ENCODE results near the gene ORAI3.

The ORAI3 gene

DNA sequence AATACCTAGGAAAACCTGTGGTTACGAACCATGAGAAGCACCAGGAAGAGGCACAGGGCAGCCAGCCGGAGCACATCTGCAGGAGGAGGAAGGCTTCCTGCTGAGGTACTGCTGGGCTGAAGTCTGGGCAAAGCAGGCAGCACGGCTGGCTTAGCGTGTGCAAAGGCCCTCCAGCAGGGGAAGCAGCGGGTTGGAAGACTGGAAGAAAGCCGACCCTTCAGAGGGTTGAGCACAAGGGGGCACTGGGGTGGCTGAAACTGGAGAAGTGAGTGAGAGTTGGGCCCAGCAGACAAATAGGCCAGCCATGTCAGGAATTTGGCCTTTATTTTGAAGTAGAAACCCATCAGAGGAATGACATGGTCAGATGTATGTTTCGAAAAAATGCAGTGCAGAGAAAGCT is 24.0 kb downstream of the ORAI3 start:
- no peak for DNase-seq

DNA sequence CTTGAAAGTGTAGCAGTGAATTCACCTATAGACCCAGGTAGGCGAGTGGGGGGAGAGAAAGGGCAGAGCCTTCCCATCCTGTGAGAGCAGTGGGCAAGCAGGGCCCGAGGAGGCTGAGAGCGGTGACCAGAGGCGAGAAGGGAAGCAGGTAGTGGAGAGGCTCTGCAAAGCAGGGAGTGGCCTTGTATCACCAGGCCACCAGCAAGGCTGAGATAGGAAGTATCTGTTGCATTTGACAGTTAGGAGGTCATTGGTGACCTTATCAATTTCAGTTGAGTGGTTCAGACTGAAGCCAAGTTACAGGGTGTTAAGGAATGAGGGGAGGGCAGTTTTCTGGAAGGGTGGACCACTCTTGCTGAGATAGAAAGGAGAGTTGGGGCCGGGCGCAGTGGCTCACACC is 25.5 kb downstream of the ORAI3 start:
- DNase-seq, result no peak

DNA sequence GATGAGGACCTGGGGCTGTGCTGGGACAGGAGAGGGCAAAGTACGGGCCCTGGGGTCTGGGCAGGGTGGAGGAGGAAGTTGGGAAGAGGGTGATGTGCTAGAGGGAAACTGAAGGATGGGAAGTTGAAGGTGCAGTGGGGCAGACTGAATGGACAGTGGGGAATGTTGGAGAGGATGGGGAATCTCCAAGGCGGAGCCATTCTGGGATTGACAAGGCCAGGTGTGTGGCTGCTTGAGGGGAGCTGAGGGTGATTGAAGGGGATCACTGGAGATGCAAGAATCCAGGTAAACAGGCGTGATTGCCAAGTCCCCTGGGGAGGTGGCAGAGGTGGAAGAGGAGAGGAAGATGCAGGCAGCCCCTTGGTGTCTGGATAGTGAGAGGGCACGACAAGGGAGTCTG is 27.6 kb downstream of the ORAI3 start:
- DNase-seq, result no peak

DNA sequence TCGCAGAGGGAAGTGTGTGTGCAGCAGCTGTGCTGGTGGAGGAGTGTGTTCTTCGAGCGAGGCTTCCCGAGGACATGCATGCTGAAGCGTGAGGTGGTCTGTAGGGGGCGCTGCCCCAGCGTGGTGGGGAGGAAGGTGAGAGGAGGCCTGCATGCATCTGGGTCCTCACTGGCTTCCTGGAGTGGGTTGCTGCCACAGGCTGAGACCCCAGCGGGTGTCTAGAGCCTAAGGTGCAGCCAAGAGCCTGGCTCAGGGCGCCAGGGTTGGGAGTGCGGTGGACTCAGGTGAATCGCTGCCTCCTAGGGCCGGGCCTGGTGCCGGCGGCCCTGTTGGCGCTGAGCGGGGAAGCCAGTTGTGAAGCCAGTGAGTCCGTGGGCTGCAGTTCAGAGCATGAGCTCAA is 28.6 kb downstream of the ORAI3 start:
- no peak for DNase-seq

DNA sequence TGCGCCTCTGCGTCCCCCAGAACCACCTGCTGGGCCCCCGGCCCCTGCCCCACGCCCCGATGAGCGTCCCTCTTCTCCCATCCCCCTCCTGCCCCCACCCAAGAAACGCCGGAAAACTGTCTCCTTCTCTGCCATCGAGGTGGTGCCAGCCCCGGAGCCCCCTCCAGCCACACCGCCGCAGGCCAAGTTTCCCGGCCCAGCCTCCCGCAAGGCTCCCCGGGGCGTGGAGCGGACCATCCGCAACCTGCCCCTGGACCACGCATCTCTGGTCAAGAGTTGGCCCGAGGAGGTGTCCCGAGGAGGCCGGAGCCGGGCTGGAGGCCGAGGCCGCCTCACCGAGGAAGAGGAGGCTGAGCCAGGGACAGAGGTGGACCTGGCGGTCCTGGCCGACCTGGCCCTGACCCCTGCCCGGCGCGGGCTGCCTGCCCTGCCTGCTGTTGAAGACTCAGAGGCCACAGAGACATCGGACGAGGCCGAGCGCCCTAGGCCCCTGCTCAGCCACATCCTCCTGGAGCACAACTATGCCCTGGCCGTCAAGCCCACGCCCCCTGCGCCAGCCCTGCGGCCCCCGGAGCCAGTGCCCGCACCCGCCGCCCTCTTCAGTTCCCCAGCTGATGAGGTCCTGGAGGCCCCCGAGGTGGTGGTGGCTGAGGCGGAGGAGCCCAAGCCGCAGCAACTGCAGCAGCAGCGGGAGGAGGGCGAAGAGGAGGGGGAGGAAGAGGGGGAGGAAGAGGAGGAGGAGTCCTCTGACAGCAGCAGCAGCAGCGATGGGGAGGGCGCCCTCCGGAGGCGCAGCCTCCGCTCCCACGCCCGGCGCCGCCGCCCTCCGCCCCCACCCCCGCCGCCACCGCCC is 30.5 kb downstream of the ORAI3 start:
- no peak for DNase-seq

DNA sequence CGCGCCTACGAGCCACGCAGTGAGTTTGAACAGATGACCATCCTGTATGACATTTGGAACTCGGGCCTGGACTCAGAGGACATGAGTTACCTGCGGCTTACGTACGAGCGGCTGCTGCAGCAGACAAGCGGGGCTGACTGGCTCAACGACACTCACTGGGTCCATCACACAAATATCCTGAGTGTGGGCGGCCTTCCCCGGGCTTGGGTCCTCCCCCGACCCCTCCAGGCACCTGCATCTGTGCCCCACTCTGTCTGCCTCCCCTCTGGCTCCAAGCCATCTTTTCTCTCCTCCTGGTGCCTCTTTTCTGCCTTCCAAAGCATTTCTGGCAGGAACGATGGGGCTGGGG is 31.1 kb downstream of the ORAI3 start:
- DNase-seq, result no peak

DNA sequence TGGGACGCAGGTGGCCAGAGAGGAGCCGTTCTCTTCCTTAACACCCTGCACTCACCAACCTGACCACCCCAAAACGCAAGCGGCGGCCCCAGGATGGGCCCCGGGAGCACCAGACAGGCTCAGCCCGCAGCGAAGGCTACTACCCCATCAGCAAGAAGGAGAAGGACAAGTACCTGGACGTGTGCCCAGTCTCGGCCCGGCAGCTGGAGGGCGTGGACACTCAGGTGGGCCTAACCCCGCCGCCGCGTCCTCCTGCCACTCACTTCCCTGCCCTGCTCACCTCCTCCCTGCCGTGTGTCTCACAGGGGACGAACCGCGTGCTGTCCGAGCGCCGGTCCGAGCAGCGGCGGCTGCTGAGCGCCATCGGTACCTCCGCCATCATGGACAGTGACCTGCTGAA is 31.6 kb downstream of the ORAI3 start:
- no peak for DNase-seq

DNA sequence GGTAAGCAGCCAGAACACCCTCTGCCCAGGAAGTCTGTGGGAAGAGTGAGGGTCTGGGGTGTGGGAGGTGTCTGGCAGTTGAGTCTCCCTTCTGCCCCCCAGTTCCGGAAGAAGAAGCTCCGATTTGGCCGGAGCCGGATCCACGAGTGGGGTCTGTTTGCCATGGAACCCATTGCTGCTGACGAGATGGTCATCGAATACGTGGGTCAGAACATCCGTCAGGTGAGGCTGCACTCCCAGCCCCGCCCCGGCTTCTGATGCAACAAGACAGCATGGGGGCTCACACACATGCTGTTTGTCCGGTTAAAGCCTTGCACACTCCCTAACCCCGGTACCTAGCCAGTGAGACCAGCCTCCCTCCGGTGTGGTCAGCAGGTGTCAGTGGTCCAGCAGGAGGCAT is 32.1 kb downstream of the ORAI3 start:
- no peak for DNase-seq

DNA sequence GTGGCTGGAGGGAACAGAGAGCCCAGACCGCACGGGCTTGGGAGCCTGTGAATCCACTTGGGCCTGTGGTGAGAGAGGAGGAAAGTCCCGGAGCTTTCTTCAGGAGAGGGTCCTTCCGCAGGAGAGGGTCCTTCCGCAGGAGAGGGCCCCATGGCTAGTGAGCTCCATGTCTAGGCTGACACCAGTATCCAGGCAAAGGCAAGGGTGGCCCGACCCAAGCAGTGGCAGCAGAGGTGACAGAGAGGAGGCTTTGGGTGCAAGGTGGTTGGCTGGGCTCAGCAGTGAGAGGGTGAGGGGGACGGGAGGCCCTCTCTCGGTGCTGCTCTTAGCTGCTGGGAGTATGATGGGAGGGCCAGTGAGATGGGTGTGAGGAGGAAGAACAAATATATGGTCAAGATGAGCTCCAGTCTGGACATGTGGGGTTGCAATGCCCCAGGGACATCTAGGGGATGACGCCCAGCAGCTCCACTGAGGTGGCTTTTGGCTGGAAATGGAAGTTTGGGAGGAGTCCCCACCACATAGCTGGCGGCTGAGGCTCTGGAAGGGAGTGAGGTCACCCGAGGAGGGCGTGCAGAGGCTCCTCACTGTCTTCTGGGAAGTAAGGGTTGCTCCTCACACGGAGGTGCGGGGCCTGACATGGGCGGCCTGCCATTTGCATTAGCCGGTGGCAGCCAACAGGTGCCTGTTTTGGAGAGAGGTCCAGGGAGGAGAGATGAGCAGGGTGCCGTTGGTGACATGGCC is 33.9 kb downstream of the ORAI3 start:
- no peak for DNase-seq

DNA sequence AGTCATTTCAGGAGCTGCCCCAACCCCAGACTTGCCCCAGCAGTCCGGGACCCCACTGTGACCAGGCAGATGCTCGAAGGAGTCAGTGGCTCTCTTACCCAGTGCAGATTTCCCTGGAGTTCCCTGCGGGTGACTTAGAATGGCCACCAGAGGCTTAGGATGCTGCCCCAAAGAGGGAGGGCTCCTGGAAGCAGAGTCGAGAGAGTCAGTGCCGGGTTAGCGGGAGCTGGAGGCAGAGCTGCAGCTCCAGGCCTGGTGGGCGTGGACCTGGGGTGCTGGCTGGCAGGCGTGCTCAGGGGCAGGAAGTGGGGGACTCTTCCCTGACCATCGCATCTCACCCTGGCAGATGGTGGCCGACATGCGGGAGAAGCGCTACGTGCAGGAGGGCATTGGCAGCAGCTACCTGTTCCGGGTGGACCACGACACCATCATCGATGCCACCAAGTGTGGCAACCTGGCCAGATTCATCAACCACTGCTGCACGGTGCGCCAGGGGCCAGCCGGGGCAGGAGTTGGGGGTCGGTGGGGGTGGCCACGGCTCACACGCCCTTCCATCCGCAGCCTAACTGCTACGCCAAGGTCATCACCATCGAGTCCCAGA is 34.5 kb downstream of the ORAI3 start:
- no peak for DNase-seq

DNA sequence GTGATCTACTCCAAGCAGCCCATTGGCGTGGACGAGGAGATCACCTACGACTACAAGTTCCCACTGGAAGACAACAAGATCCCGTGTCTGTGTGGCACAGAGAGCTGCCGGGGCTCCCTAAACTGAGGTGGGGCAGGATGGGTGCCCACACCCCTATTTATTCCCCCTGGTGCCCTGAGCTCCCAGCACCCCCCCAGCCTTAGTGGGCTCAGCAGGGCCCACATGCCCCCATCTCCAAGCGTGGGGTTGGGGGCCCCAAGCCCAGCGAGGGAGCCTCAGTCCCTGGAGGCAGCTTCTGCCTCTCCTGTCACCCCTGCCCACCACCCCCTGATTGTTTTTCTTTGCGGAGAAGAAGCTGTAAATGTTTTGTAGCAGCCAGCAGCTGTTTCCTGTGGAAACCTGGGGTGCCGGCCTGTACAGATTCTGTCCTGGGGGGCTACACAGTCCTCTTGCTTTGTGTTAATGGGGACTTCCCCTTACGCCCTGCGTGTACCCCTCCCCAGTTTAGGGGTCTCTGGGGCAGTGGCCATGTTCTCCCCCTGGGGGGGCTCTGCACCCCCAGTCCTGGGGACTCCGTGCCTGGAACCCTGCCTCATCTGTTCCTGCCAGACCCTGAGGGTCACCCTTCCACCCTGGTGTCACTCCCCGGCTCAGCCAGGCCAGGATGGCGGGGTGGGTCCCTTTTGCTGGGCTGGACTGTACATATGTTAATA is 35.2 kb downstream of the ORAI3 start:
- no peak for DNase-seq

DNA sequence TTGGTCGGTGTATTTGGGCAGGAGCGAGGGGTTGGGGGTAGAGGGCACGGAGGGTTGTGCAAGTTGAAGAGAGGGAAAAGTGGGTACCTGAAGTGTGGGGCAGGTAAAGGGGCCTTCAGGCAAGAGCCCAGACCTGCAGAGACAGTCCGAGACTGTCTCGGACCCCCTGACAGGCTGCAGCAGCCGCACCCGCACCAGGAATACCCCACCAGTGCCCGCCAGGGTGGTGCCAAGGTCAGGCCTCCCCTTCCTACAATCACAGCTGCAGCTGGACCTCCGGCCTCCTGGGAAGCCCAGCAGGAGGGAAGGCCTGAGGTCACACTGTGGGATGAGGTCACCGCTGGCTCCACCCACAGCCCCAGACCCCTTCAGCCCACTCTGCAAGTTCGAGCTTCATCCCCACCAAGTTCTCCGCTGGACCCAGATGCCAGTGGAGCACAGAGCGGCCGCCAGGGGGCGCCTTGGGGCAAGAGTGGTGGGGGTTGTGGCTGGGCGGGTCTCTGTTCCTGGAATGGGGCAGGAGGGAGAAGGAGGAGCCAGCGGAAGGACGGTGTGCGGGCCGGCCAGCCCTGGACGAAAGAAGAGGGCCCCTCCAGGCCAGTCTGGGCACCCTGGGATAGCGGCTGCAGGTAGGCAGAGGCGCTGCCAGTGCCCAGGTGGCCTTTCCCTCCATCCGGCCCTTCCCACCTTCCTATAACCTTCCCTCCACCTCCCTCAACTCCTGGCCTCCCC is 36.0 kb downstream of the ORAI3 start, which contains the start of gene HSD3B7:
Gene HSD3B7, plus strand, starts transcription at position 539 of the 732 bp plus-strand sequence. CDS start 452 bp downstream, outside the sequence.
- DNase-seq, result peak; percentile 84

DNA sequence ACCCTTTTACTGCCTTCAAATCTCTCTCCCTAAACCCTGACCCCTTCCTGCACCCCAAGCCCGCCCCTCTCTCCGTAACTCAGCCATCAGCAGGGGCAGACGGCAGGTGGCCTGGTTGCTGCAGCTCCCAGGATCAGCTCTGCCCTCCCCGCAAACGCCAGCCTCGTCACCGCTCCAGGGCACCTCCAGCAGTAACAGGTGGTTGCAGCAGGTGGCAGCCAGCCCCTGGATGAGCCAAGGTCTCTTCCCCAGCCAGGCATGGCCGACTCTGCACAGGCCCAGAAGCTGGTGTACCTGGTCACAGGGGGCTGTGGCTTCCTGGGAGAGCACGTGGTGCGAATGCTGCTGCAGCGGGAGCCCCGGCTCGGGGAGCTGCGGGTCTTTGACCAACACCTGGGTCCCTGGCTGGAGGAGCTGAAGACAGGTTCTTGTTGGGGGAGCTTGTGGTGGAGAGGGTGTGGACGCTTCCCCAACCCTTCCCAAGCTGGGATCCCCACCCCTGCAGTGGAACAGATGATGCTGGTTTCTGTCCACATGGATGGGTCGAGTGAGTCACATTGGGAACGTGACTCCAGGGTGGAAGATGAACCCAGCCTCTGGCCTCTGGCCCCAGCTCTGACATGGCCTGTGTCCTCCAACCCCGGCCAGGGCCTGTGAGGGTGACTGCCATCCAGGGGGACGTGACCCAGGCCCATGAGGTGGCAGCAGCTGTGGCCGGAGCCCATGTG is 36.7 kb downstream of the ORAI3 start:
- DNase-seq, result no peak

DNA sequence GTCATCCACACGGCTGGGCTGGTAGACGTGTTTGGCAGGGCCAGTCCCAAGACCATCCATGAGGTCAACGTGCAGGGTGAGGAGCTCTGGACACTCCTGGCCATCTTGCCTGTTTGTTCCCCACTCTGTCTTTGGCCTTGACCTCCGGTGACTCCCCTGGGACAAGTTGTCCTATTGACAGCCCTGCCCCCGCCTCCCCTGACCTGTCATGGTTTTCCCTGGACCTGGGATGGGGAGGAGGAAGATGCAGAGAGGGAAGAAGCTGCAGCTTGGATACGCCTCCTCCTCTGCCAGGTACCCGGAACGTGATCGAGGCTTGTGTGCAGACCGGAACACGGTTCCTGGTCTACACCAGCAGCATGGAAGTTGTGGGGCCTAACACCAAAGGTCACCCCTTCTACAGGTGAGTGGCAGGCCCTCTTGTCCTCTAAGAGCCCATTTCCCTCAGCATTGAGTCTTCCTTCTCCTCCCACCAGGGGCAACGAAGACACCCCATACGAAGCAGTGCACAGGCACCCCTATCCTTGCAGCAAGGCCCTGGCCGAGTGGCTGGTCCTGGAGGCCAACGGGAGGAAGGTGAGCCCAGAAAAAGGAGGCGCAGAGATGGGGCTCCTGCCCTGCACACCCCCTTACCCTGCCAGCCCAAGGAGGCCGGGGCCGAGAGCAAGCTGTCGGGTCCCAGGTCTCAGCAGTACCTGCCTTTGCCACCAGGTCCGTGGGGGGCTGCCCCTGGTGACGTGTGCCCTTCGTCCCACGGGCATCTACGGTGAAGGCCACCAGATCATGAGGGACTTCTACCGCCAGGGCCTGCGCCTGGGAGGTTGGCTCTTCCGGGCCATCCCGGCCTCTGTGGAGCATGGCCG is 37.5 kb downstream of the ORAI3 start:
- DNase-seq, result no peak

DNA sequence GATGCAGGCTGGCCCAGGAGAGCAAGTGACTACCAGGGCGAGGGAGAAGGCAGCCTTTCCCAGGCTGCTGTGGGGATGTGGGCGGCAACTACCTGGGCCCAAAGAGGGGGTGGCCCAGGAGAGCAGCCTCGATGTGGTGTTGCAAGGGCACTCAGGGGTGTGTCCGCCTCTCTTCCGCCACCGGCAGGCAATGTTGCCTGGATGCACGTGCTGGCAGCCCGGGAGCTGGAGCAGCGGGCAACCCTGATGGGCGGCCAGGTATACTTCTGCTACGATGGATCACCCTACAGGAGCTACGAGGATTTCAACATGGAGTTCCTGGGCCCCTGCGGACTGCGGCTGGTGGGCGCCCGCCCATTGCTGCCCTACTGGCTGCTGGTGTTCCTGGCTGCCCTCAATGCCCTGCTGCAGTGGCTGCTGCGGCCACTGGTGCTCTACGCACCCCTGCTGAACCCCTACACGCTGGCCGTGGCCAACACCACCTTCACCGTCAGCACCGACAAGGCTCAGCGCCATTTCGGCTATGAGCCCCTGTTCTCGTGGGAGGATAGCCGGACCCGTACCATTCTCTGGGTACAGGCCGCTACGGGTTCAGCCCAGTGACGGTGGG is 38.8 kb downstream of the ORAI3 start:
- DNase-seq, result no peak

DNA sequence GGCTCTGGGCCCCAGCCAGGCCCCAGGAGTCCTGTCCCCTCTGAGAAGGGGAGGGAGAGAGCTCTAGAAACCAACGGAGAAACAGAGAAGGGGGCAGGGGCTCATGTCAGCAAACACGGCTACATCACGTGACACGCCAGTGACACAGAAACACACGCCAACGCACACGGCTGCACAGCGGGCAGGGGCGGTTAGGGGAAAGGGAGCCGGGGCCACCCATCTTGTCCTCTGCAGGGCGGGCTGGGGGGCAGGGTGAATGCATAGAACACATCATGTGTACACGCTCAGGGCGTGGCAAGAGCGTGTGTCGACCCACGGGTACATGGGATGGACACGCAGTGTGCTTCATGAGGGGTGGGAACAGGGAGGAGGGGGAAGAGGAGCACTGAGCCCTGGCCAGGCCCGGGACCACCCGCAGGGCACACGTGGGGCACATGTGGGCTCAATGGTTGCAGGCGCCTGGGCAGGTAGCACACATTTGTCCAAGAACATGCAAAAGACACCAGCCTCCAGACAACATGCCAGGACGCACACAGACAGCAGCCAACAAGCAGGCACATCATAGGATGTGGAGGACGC is 40.7 kb downstream of the ORAI3 start:
- no peak for DNase-seq

DNA sequence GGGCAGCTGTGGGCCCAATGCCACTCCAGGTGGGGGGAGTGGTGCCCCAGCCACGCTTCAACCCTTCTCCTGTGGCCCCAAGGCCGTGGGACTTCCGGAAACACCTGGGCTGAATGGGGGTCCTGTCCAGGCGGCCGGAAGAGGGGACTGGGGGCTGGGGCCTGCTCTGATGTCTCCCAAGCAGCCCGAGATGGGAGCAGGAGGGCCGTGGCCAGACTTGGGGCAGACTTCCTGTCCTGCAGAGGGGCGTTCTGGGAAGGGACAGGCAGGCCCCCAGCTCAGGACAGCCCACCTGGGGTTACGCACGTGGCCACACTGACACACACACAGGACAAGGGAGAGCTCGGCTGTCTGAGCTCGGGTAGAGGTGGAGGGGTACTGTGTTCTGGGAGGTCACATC is 41.2 kb downstream of the ORAI3 start:
- DNase-seq, result no peak

DNA sequence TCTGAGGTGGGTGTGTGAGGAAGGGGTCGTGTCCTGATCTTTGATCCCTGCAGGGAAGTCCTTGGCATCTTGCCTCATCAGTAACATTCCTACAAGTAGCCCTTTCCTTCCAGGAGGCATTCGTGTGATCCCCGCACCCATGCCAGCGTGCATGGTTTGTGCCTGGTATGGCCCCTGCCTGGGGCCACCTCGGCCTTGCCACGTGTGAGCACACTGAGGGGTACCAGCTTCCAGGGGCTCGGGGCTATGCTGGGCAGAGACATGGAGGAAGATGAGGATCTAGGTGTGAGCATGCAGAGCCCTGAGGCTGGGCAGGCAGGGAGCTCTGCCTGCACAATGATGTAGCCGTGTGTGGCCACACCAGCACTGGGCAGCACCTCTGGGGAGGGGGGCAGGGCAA is 42.2 kb downstream of the ORAI3 start:
- DNase-seq, result no peak

DNA sequence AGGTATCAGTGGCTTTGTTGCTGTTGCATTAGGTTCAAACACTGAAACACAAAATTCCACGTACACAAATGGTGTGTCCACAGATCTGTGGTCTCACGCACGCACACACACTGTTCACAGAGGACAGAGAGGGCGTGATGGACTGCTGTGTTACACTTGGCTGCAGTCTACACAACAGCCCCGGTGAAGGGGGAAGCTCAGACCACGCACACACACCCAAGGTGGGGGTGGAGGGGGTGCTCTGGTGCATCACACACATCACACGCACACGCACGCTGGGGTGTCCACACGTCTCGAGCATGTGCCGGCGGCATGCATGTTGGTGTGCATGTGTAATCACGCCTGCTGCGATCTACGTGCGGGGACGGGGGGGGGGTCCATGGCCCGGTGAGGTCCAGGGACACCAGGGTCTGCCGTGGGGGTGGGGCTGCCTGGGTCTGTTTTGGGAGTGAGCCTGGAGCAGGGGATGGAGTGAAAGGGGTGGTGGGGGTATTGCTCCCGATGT is 43.5 kb downstream of the ORAI3 start:
- DNase-seq, result no peak

Data from T1000 (cell line).